K562 (cell line): ENCODE data around the gene GAPDH. TPM values are rescaled to one million over a fixed set of nuclear protein-coding genes. Genes with fewer than 3 reads are reported as not detected.

Experiments
- BRD9 ChIP-seq: fragments of 450-650 bp; IDR thresholded peaks from 2 replicates; pipeline ENCODE4 v1.6.1; 2018; ENCODE audit warnings: low read depth; ENCODE audit not compliant: partially characterized antibody
- CREB3 ChIP-seq: fragments of 450-650 bp; conservative IDR thresholded peaks from 2 replicates; pipeline ENCODE4 v1.6.1; 2016; ENCODE audit warnings: missing genetic modification characterization, low read depth, mild to moderate bottlenecking, missing compliant biosample characterization, moderate library complexity
- CREM ChIP-seq: IDR thresholded peaks from 2 replicates; pipeline ENCODE4 v1.6.1; 2014; ENCODE audit warnings: antibody characterized with exemption, low read depth
- DLX4 ChIP-seq: fragments of 250-450 bp; sonication (Bioruptor Pico); IDR thresholded peaks from 2 replicates; pipeline ENCODE4 v1.6.1; 2021; ENCODE audit warnings: mild to moderate bottlenecking
- EP400 ChIP-seq: fragments of 450-650 bp; IDR thresholded peaks from 2 replicates; pipeline ENCODE4 v1.6.1; 2017; ENCODE audit warnings: antibody characterized with exemption, mild to moderate bottlenecking, moderate library complexity
- ETS2 ChIP-seq: IDR thresholded peaks from 2 replicates; pipeline ENCODE4 v1.6.1; 2016; ENCODE audit warnings: borderline replicate concordance, missing genetic modification characterization, mild to moderate bottlenecking, moderate library complexity, missing compliant biosample characterization; ENCODE audit not compliant: poor library complexity, severe bottlenecking
- FOXP4 ChIP-seq: sonication (generic); formaldehyde crosslinking; IDR thresholded peaks from 2 replicates; pipeline ENCODE4 v1.8.0; 2022; ENCODE audit warnings: mild to moderate bottlenecking, missing genetic modification reagents, borderline replicate concordance
- HDGF ChIP-seq: fragments of 450-650 bp; IDR thresholded peaks from 2 replicates; pipeline ENCODE4 v1.6.1; 2016
- HMG20B ChIP-seq: fragments of 250-450 bp; sonication (Bioruptor Pico); IDR thresholded peaks from 2 replicates; pipeline ENCODE4 v1.5.0; 2021; ENCODE audit warnings: mild to moderate bottlenecking
- NFXL1 ChIP-seq: fragments of 450-650 bp; formaldehyde crosslinking; IDR thresholded peaks from 2 replicates; pipeline ENCODE4 v1.4.0; 2021; ENCODE audit warnings: mild to moderate bottlenecking
- PPARD ChIP-seq: fragments of 250-450 bp; sonication (Bioruptor Pico); IDR thresholded peaks from 2 replicates; pipeline ENCODE4 v1.8.0; 2022; ENCODE audit warnings: inconsistent platforms, mild to moderate bottlenecking, moderate library complexity
- RUNX1 ChIP-seq: sonication (generic); IDR thresholded peaks from 2 replicates; pipeline ENCODE4 v1.6.1; 2016; ENCODE audit warnings: antibody characterized with exemption, low read depth
- SNRNP70 ChIP-seq: fragments of 200-400 bp; formaldehyde crosslinking; optimal IDR thresholded peaks from 2 replicates; pipeline ENCODE3; 2017; ENCODE audit warnings: low read depth, low read length
- SRSF9 ChIP-seq: fragments of 200-400 bp; formaldehyde crosslinking; IDR thresholded peaks from 2 replicates; pipeline ENCODE4 v1.6.1; 2017; ENCODE audit warnings: low read depth, low read length, borderline replicate concordance
- STAT5B ChIP-seq: fragments of 250-450 bp; sonication (Bioruptor Pico); IDR thresholded peaks from 2 replicates; pipeline ENCODE4 v1.8.0; 2021; ENCODE audit warnings: mild to moderate bottlenecking, inconsistent platforms
- TEAD4 ChIP-seq, 2 experiments: sonication (generic) in 1 of 2; formaldehyde crosslinking in 1 of 2; IDR thresholded peaks; 2 replicates each; pipeline versions ENCODE4 v1.6.1 to v1.8.0; 2012 to 2022; ENCODE audit warnings: borderline replicate concordance in 1 of 2, inconsistent platforms in 1 of 2, low read length in 1 of 2, mild to moderate bottlenecking in 1 of 2, missing genetic modification reagents in 1 of 2
- ZBTB12 ChIP-seq: fragments of 250-450 bp; sonication (Bioruptor Pico); IDR thresholded peaks from 2 replicates; pipeline ENCODE4 v1.4.0; 2020
- ZBTB49 ChIP-seq: sonication (generic); formaldehyde crosslinking; IDR thresholded peaks from 2 replicates; pipeline ENCODE4 v1.8.0; 2022; ENCODE audit warnings: missing genetic modification reagents, mild to moderate bottlenecking, borderline replicate concordance
- ZFP1 ChIP-seq: fragments of 450-650 bp; formaldehyde crosslinking; IDR thresholded peaks from 2 replicates; pipeline ENCODE4 v1.4.0; 2020; ENCODE audit warnings: mild to moderate bottlenecking, mixed read lengths
- ZKSCAN1 ChIP-seq: fragments of 150-350 bp; IDR thresholded peaks from 2 replicates; pipeline ENCODE4 v1.6.1; 2016; ENCODE audit warnings: low read depth, low read length
- ZNF197 ChIP-seq: fragments of 200-800 bp; sonication (Bioruptor generic); IDR thresholded peaks from 2 replicates; pipeline ENCODE4 v1.6.1; 2016; ENCODE audit warnings: low read depth, missing genetic modification characterization, missing compliant biosample characterization
- polyA plus RNA-seq, 8 experiments: library from polyadenylated mRNA; depleted of rRNA in 4 of 8; stranded (reverse) in 5 of 8; unstranded in 3 of 8; fragments of >200 nt; fragmentation: Nextera tagmentation in 2 of 8; fragmentation: Illumina TruSeq in 1 of 8; extraction: Ambion mirVana in 2 of 8; extraction: Trizol in 1 of 8; gene quantifications; 2 replicates each; pipeline versions ENCODE4 v1.2.1 to v1.2.3, GENCODE V29; 2011 to 2014; ENCODE audit warnings: inconsistent platforms in 1 of 8, missing spikeins in 1 of 8
- total RNA-seq, 7 experiments: library from RNA; depleted of rRNA in 6 of 7; stranded (reverse); fragments of >200 nt in 6 of 7; fragmentation: Illumina TruSeq in 2 of 7; extraction: Trizol in 2 of 7; gene quantifications; 2 replicates each; pipeline versions ENCODE4 v1.2.1 to v1.2.3, GENCODE V29; 2011 to 2021; ENCODE audit warnings: low replicate concordance in 1 of 7

Gene GAPDH
- total and polyA plus RNA-seq, 9 of the 15 experiments (the other 6 are each of a cell fraction or from before 2014, with no cell fraction given) = 2,206 to 6,793 (median 4,217) TPM

- TF ChIP-seq FOXP4 (CRISPR knock-in tag) (0 out of 2 replicates have a peak, but pooled peaks have one; percentile 58), EP400 (peak; percentile 93), STAT5B (CRISPR knock-in tag) (no peak), PPARD (CRISPR knock-in tag) (no peak), HMG20B (no peak), ZKSCAN1 (no peak), ZBTB49 (CRISPR knock-in tag) (no peak), NFXL1 (CRISPR knock-in tag) (no peak), CREM (peak; percentile 3; the same call in 1 of the 2 replicates), RUNX1 (no peak), ETS2 (tag) (no peak), ZNF197 (no peak), TEAD4 (IDR thresholded peaks at IDR 0.05; ENCODE audit: low read length) (peak; percentile 35; the same call in 1 of the 2 replicates), TEAD4 (CRISPR knock-in tag; IDR thresholded peaks at IDR 0.05; ENCODE audit: borderline replicate concordance) (no peak), CREB3 (tag) (no peak), SRSF9 (no peak), BRD9 (peak; percentile 41), SNRNP70 (no peak), DLX4 (CRISPR knock-in tag) (no peak), ZFP1 (CRISPR knock-in tag) (no peak), HDGF (no peak), ZBTB12 (CRISPR knock-in tag) (no peak)
These were observed 40.6 kb upstream of the GAPDH start, which contains the start of gene NCAPD2 (continued) for GRCh38 chr12:6493497-6494257.
